Transverse colon (tissue), 3 donors: ENCODE data around the gene ITGB6.

Source experiments
- EP300 ChIP-seq: sonication (generic); formaldehyde crosslinking; IDR thresholded peaks from one replicate; pipeline ENCODE4 v1.6.1; 2017; ENCODE audit warnings: antibody characterized with exemption, low read depth
- POLR2A ChIP-seq: fragments of 450-650 bp; IDR thresholded peaks from one replicate; pipeline ENCODE4 v1.6.1; 2016; ENCODE audit warnings: antibody characterized with exemption, mild to moderate bottlenecking, moderate library complexity
- TF ChIP-seq, protein P1 (sequence below), 5 experiments: fragments of 200-600 bp in 3 of 5; fragments of 450-650 bp in 2 of 5; sonication (generic) in 3 of 5; IDR thresholded peaks; 1 replicate in 2 of 5; 2 replicates in 3 of 5; pipeline ENCODE4 v1.5.1; 2016 to 2017; ENCODE audit warnings: antibody characterized with exemption in 5 of 5, inconsistent platforms in 3 of 5, mild to moderate bottlenecking in 2 of 5, moderate library complexity in 1 of 5

GRCh38 chr2:160076241-160076640 lies 123.8 kb downstream of the ITGB6 start:
- TF ChIP-seq EP300 (no peak), POLR2A (no peak)
- TF ChIP-seq, protein P1, sequence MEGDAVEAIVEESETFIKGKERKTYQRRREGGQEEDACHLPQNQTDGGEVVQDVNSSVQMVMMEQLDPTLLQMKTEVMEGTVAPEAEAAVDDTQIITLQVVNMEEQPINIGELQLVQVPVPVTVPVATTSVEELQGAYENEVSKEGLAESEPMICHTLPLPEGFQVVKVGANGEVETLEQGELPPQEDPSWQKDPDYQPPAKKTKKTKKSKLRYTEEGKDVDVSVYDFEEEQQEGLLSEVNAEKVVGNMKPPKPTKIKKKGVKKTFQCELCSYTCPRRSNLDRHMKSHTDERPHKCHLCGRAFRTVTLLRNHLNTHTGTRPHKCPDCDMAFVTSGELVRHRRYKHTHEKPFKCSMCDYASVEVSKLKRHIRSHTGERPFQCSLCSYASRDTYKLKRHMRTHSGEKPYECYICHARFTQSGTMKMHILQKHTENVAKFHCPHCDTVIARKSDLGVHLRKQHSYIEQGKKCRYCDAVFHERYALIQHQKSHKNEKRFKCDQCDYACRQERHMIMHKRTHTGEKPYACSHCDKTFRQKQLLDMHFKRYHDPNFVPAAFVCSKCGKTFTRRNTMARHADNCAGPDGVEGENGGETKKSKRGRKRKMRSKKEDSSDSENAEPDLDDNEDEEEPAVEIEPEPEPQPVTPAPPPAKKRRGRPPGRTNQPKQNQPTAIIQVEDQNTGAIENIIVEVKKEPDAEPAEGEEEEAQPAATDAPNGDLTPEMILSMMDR (IDR thresholded peaks at IDR 0.05) = no peak
